OCI-LY1 (cell line): ENCODE measurements around the gene UNC5B.

Source experiments
- H2AFZ ChIP-seq: fragments of 200-600 bp; sonication (generic), shearing (Covaris generic); 2 replicates; pipeline ENCODE4 v1.6.0; 2014; ENCODE audit warnings: antibody characterized with exemption, mild to moderate bottlenecking, low read length
- H3F3A ChIP-seq: fragments of 200-600 bp; sonication (generic), shearing (Covaris generic); 2 replicates; pipeline ENCODE4 v1.6.0; 2014; ENCODE audit warnings: mild to moderate bottlenecking, antibody characterized with exemption, low read length, moderate library complexity; ENCODE audit not compliant: insufficient read depth
- H3K27ac ChIP-seq: fragments of 200-600 bp; sonication (generic); 2 replicates; pipeline ENCODE4 v1.5.1; 2014; ENCODE audit warnings: low read length, mixed run types, mild to moderate bottlenecking, low read depth; ENCODE audit not compliant: poor library complexity, severe bottlenecking
- H3K27me3 ChIP-seq: fragments of 200-600 bp; sonication (generic); 2 replicates; pipeline ENCODE4 v1.6.0; 2014; ENCODE audit warnings: antibody characterized with exemption, mild to moderate bottlenecking, low read length, moderate library complexity; ENCODE audit not compliant: insufficient read depth
- H3K36me3 ChIP-seq: fragments of 200-600 bp; sonication (generic); 2 replicates; pipeline ENCODE4 v1.6.1; 2014; ENCODE audit warnings: mild to moderate bottlenecking, antibody characterized with exemption, low read length, moderate library complexity, mixed read lengths; ENCODE audit not compliant: insufficient read depth
- H3K4me1 ChIP-seq: fragments of 200-600 bp; sonication (generic); 2 replicates; pipeline ENCODE4 v1.5.1; 2014; ENCODE audit warnings: mild to moderate bottlenecking, low read length, moderate library complexity; ENCODE audit not compliant: insufficient read depth, severe bottlenecking
- H3K4me2 ChIP-seq: fragments of 200-600 bp; sonication (generic), shearing (Covaris generic); 2 replicates; pipeline ENCODE4 v1.6.1; 2014; ENCODE audit warnings: low read length
- H3K4me3 ChIP-seq: fragments of 200-600 bp; sonication (generic); 2 replicates; pipeline ENCODE4 v1.5.1; 2014; ENCODE audit warnings: low read length, low read depth, mild to moderate bottlenecking, mixed read lengths; ENCODE audit not compliant: poor library complexity, severe bottlenecking
- H3K79me2 ChIP-seq: fragments of 200-600 bp; shearing (Covaris generic); 2 replicates; pipeline ENCODE4 v1.6.1; 2016; ENCODE audit warnings: mixed run types, low read length, mixed read lengths; ENCODE audit not compliant: insufficient read depth
- H3K9ac ChIP-seq: fragments of 200-600 bp; sonication (generic), shearing (Covaris generic); 2 replicates; pipeline ENCODE4 v1.6.1; 2014; ENCODE audit warnings: mild to moderate bottlenecking, low read length, mixed read lengths
- H3K9me2 ChIP-seq: fragments of 200-600 bp; sonication (generic), shearing (Covaris generic); 2 replicates; pipeline ENCODE4 v1.6.1; 2014; ENCODE audit warnings: low read depth, mild to moderate bottlenecking, low read length, mixed read lengths
- H3K9me3 ChIP-seq: fragments of 200-600 bp; shearing (Covaris generic); 2 replicates; pipeline ENCODE4 v1.6.1; 2014; ENCODE audit warnings: low read length, mixed read lengths
- H4K20me1 ChIP-seq: fragments of 200-600 bp; sonication (generic), shearing (Covaris generic); 2 replicates; pipeline ENCODE4 v1.6.0; 2016; ENCODE audit warnings: mild to moderate bottlenecking, low read length; ENCODE audit not compliant: insufficient read depth
- CTCF ChIP-seq: fragments of 200-600 bp; sonication (generic), shearing (Covaris generic); IDR thresholded peaks from 2 replicates; pipeline ENCODE4 v1.5.1; 2017; ENCODE audit warnings: mild to moderate bottlenecking, antibody characterized with exemption, low read length, moderate library complexity, mixed read lengths
- EZH2 ChIP-seq: fragments of 200-600 bp; sonication (generic), shearing (Covaris generic); IDR thresholded peaks from 2 replicates; pipeline ENCODE4 v1.8.0; 2017; ENCODE audit warnings: borderline replicate concordance, mixed run types, mild to moderate bottlenecking, antibody characterized with exemption, low read length, moderate library complexity, mixed read lengths

UNC5B gene

GRCh38 chr10:71206911-71207310 lies 5.5 kb upstream of the UNC5B start:
- Histone ChIP-seq H3K9ac (no peak overlapping the region), H3K79me2 (no peaks in the 10 kb centered on the region), H3K27me3 (0 out of 2 replicates have a peak, but pooled peaks cover 5% of the 10 kb centered on the region), H3K36me3 (no peaks in the 10 kb centered on the region), H4K20me1 (no peaks in the 10 kb centered on the region), H3K4me1 (no peaks in the 10 kb centered on the region), H3K4me2 (no peak overlapping the region), H3F3A (no peaks in the 10 kb centered on the region), H2AFZ (no peak overlapping the region), H3K9me2 (no peaks in the 10 kb centered on the region), H3K4me3 (no peak overlapping the region), H3K9me3 (no peaks in the 10 kb centered on the region), H3K27ac (no peak overlapping the region)
- no peak for TF ChIP-seq CTCF
- no peak for TF ChIP-seq EZH2

- no peaks in the 10 kb centered on the region for H4K20me1 ChIP-seq
- no peaks in the 10 kb centered on the region for H3K9me2 ChIP-seq
- no peaks in the 10 kb centered on the region for H3K4me1 ChIP-seq
- no peak overlapping the region for H3K27ac ChIP-seq
- no peaks in the 10 kb centered on the region for H3K36me3 ChIP-seq
- no peak overlapping the region for H3K4me2 ChIP-seq
- no peak for TF ChIP-seq CTCF
- no peak for TF ChIP-seq EZH2
- H3K9ac ChIP-seq: no peak overlapping the region
- H3K27me3 ChIP-seq: 0 out of 2 replicates have a peak, but pooled peaks cover 5% of the 10 kb centered on the region
- H3K79me2 ChIP-seq: no peaks in the 10 kb centered on the region
- H2AFZ ChIP-seq: no peak overlapping the region
- H3K9me3 ChIP-seq: no peaks in the 10 kb centered on the region
- no peak overlapping the region for H3K4me3 ChIP-seq
- no peaks in the 10 kb centered on the region for H3F3A ChIP-seq
Measured at GRCh38 chr10:71207578-71207977, 4.8 kb upstream of the UNC5B start.

GRCh38 chr10:71209352-71209715 lies 3.0 kb upstream of the UNC5B start:
- Histone ChIP-seq H3K27ac (no peak overlapping the region), H3F3A (no peaks in the 10 kb centered on the region), H3K9me3 (no peaks in the 10 kb centered on the region), H3K36me3 (no peaks in the 10 kb centered on the region), H3K9ac (no peak overlapping the region), H4K20me1 (no peaks in the 10 kb centered on the region), H3K79me2 (no peaks in the 10 kb centered on the region), H3K9me2 (no peaks in the 10 kb centered on the region), H3K27me3 (0 out of 2 replicates have a peak, but pooled peaks cover 5% of the 10 kb centered on the region), H3K4me3 (no peak overlapping the region), H3K4me2 (no peak overlapping the region), H3K4me1 (no peaks in the 10 kb centered on the region), H2AFZ (no peak overlapping the region)
- TF ChIP-seq CTCF (no peak), EZH2 (no peak)
